CD4-positive, alpha-beta memory T cell (primary cell): Measurements from ENCODE around the gene ZNF385C. TPM values are rescaled to one million over a fixed set of nuclear protein-coding genes. Genes with fewer than 3 reads are reported as not detected.

ENCODE experiments used
- CTCF ChIA-PET: fragments of 350-600 bp; sonication (Branson Sonifier 250); formaldehyde crosslinking; loops from one replicate; lab custom pipeline; 2021; ENCODE audit warnings: inconsistent platforms; ENCODE audit not compliant: partially characterized antibody; lab: Charles Lee
- POLR2A ChIA-PET: fragments of 350-600 bp; sonication (Branson Sonifier 250); formaldehyde crosslinking; loops from one replicate; lab custom pipeline; 2021; ENCODE audit not compliant: partially characterized antibody; lab: Charles Lee
- DNase-seq, 5 donors: peaks; one replicate each; pipeline versions ENCODE4 v3.0.0 to v3.0.0-alpha.2; 2020 to 2022; ENCODE audit warnings: mixed read lengths in 1 of 5
- H3K27ac ChIP-seq: one replicate; pipeline ENCODE4 v1.7.0; 2013; ENCODE audit warnings: low read depth, low read length
- H3K27me3 ChIP-seq: 2 replicates; pipeline ENCODE4 v1.7.0; 2013; ENCODE audit warnings: mild to moderate bottlenecking, low read length, moderate library complexity; ENCODE audit not compliant: insufficient read depth
- H3K36me3 ChIP-seq: 2 replicates; pipeline ENCODE4 v1.7.0; 2013; ENCODE audit warnings: mild to moderate bottlenecking, low read length, moderate library complexity; ENCODE audit not compliant: insufficient read depth
- H3K4me1 ChIP-seq: 2 replicates; pipeline ENCODE4 v1.7.0; 2013; ENCODE audit warnings: mild to moderate bottlenecking, low read length, moderate library complexity; ENCODE audit not compliant: insufficient read depth
- H3K4me3 ChIP-seq, 2 donors: one replicate each; pipeline ENCODE4 v1.7.0; 2013; ENCODE audit warnings: low read length in 2 of 2, mild to moderate bottlenecking in 1 of 2
- H3K9me3 ChIP-seq, 2 donors: one replicate each; pipeline ENCODE4 v1.7.0; 2013; ENCODE audit warnings: low read length in 2 of 2, control low read depth in 1 of 2; ENCODE audit not compliant: control insufficient read depth in 1 of 2
- H3K27ac Mint-ChIP-seq, 7 donors: one replicate each; pipeline ENCODE4 v1.8.0; 2020 to 2021; ENCODE audit warnings: mixed read lengths in 7 of 7, mild to moderate bottlenecking in 6 of 7, inconsistent platforms in 3 of 7, moderate library complexity in 3 of 7
- H3K27me3 Mint-ChIP-seq, 2 donors: one replicate each; pipeline ENCODE4 v1.8.0; 2020 to 2021; ENCODE audit warnings: mixed read lengths in 2 of 2
- H3K36me3 Mint-ChIP-seq, 2 donors: one replicate each; pipeline ENCODE4 v1.8.0; 2020 to 2021; ENCODE audit warnings: mixed read lengths in 2 of 2, inconsistent platforms in 1 of 2, mild to moderate bottlenecking in 1 of 2
- H3K4me1 Mint-ChIP-seq, 4 donors: one replicate each; pipeline ENCODE4 v1.8.0; 2020 to 2021; ENCODE audit warnings: mixed read lengths in 4 of 4, mild to moderate bottlenecking in 1 of 4
- H3K4me3 Mint-ChIP-seq, 8 donors: one replicate each; pipeline ENCODE4 v1.8.0; 2020 to 2021; ENCODE audit warnings: mixed read lengths in 8 of 8, mild to moderate bottlenecking in 7 of 8, moderate library complexity in 6 of 8, inconsistent platforms in 3 of 8
- H3K9me3 Mint-ChIP-seq, 8 donors: one replicate each; pipeline ENCODE4 v1.8.0; 2020 to 2021; ENCODE audit warnings: mixed read lengths in 8 of 8, mild to moderate bottlenecking in 5 of 8, inconsistent platforms in 3 of 8, moderate library complexity in 1 of 8
- intact Hi-C: fragments of 100-400 bp; cut with micrococcal nuclease; formaldehyde crosslinking; loops from one replicate; pipeline ENCODE4 v1.15.1; 2023
- polyA plus RNA-seq, 2 donors: library from polyadenylated mRNA; unstranded; fragments of 300-500 nt; fragmentation: Illumina TruSeq; gene quantifications; one replicate each; pipeline ENCODE4 v1.2.3, GENCODE V29; 2021
- total RNA-seq, 2 experiments: library from RNA; stranded (reverse); gene quantifications; one replicate each; pipeline ENCODE4 v1.2.3, GENCODE V29; 2021

The ZNF385C gene
- total and polyA plus RNA-seq, 4 experiments from 2014 or later, result 0.36 TPM; not detected in 3

- ChIA-PET POLR2A (interaction anchor here (1.5 kb wide), 1 partner anchor 11 kb away, joined by 5 read pairs; the partner anchor contains the start of gene DNAJC7), CTCF (interaction anchor here (1.1 to 2.2 kb wide), 4 partner anchors 8 to 75 kb away, joined by 3 to 6 read pairs (median 4); partner anchors contain the start of genes DNAJC7 and NKIRAS2)
- Mint-ChIP-seq H3K27me3 (peaks cover 2 to 3% of the 10 kb centered on the region in 2 donors), H3K9me3 (no peaks in the 10 kb centered on the region), H3K4me1 (peaks cover 3 to 6% (median 5%) of the 10 kb centered on the region in 4 donors), H3K27ac (no peak overlapping the region), H3K36me3 (peaks cover 4 to 19% of the 10 kb centered on the region in 2 donors), H3K4me3 (no peak overlapping the region)
- no peaks in the 10 kb centered on the region for H3K27me3 ChIP-seq
- H3K4me1 ChIP-seq, result peaks cover 6% of the 10 kb centered on the region
- DNase-seq, result no peak
- H3K4me3 ChIP-seq, result no peak overlapping the region
- H3K27ac ChIP-seq, result no peak overlapping the region
- intact Hi-C loops, result loop anchor here (5.0 kb wide), 1 partner anchor 154 kb away; the partner anchor contains the start of gene KCNH4
- peaks cover 12% of the 10 kb centered on the region for H3K36me3 ChIP-seq
- no peaks in the 10 kb centered on the region for H3K9me3 ChIP-seq
These were observed 70.1 kb downstream of the ZNF385C start for GRCh38 chr17:42027961-42028790.

- H3K4me3 Mint-ChIP-seq, result no peak overlapping the region
- Histone ChIP-seq H3K9me3 (no peaks in the 10 kb centered on the region), H3K27ac (no peak overlapping the region), H3K36me3 (peaks cover 13% of the 10 kb centered on the region), H3K27me3 (no peaks in the 10 kb centered on the region), H3K4me1 (peaks cover 6% of the 10 kb centered on the region), H3K4me3 (no peak overlapping the region)
- no peak for DNase-seq
- ChIA-PET CTCF (interaction anchor here (1.3 to 5.4 kb wide), 3 partner anchors 10 to 89 kb away, joined by 5 to 43 read pairs (median 19); partner anchors contain the start of genes DHX58 and DNAJC7), POLR2A (interaction anchor here (0.6 to 1.5 kb wide), 2 partner anchors 10 to 172 kb away, joined by 4 to 5 read pairs; partner anchors contain the start of gene DNAJC7)
- H3K9me3 Mint-ChIP-seq, result no peaks in the 10 kb centered on the region
- no peak overlapping the region for H3K27ac Mint-ChIP-seq
- peaks cover 3 to 6% (median 5%) of the 10 kb centered on the region in 4 donors for H3K4me1 Mint-ChIP-seq
- H3K27me3 Mint-ChIP-seq, result peaks cover 2 to 3% of the 10 kb centered on the region in 2 donors
- H3K36me3 Mint-ChIP-seq, result peaks cover 4 to 22% of the 10 kb centered on the region in 2 donors
- intact Hi-C loops, result loop anchor here (5.0 kb wide), 1 partner anchor 155 kb away; the partner anchor contains the start of gene KCNH4
These were observed 70.7 kb downstream of the ZNF385C start for GRCh38 chr17:42027590-42027889.

GRCh38 chr17:42026857-42027589, 71.2 kb downstream of the ZNF385C start:
- peaks cover 2 to 3% of the 10 kb centered on the region in 2 donors for H3K27me3 Mint-ChIP-seq
- H3K36me3 ChIP-seq, result peaks cover 17% of the 10 kb centered on the region
- no peaks in the 10 kb centered on the region for H3K9me3 ChIP-seq
- no peak overlapping the region for H3K4me3 Mint-ChIP-seq
- H3K27me3 ChIP-seq, result no peaks in the 10 kb centered on the region
- H3K27ac ChIP-seq, result no peak overlapping the region
- H3K27ac Mint-ChIP-seq, result no peak overlapping the region
- peak in 1 of 5 donors; percentile 6 for DNase-seq
- peaks cover 4 to 26% of the 10 kb centered on the region in 2 donors for H3K36me3 Mint-ChIP-seq
- intact Hi-C loops, result loop anchor here (5.0 kb wide), 1 partner anchor 155 kb away; the partner anchor contains the start of gene KCNH4
- POLR2A ChIA-PET, result interaction anchor here (0.6 to 1.5 kb wide), 3 partner anchors 9 to 172 kb away, joined by 3 to 5 read pairs (median 4); partner anchors contain the start of gene DNAJC7
- CTCF ChIA-PET, result interaction anchor here (1.1 to 5.4 kb wide), 9 partner anchors 8 to 93 kb away, joined by 3 to 43 read pairs (median 8); partner anchors contain the start of genes CNP, DHX58 and DNAJC7
- peaks cover 6% of the 10 kb centered on the region for H3K4me1 ChIP-seq
- H3K9me3 Mint-ChIP-seq, result no peaks in the 10 kb centered on the region
- H3K4me3 ChIP-seq, result no peak overlapping the region
- H3K4me1 Mint-ChIP-seq, result peaks cover 5 to 9% (median 6%) of the 10 kb centered on the region in 4 donors

GRCh38 chr17:42025936-42026335, 72.3 kb downstream of the ZNF385C start:
- no peaks in the 10 kb centered on the region for H3K9me3 ChIP-seq
- intact Hi-C loops, result loop anchor here (1.0 to 5.0 kb wide), 3 partner anchors 37 to 156 kb away; partner anchors contain the start of gene KCNH4
- no peak for DNase-seq
- H3K4me3 ChIP-seq, result no peak overlapping the region
- Mint-ChIP-seq H3K36me3 (peaks cover 4 to 28% of the 10 kb centered on the region in 2 donors), H3K27me3 (peaks cover 2 to 3% of the 10 kb centered on the region in 2 donors), H3K4me3 (no peak overlapping the region), H3K9me3 (no peaks in the 10 kb centered on the region), H3K4me1 (peaks cover 10 to 18% (median 13%) of the 10 kb centered on the region in 4 donors), H3K27ac (peak overlapping the region in 1 of 7 donors; percentile 21)
- peaks cover 17% of the 10 kb centered on the region for H3K36me3 ChIP-seq
- peaks cover 14% of the 10 kb centered on the region for H3K4me1 ChIP-seq
- CTCF ChIA-PET, result interaction anchor here (0.6 to 5.4 kb wide), 25 partner anchors 9 to 168 kb away, joined by 3 to 43 read pairs (median 5); partner anchors contain the start of genes CNP, DHX58, DNAJC7 and GHDC
- H3K27ac ChIP-seq, result no peak overlapping the region
- no peaks in the 10 kb centered on the region for H3K27me3 ChIP-seq
- POLR2A ChIA-PET, result interaction anchor here (1.0 to 1.8 kb wide), 5 partner anchors 9 to 363 kb away, joined by 3 to 5 read pairs (median 4); partner anchors contain the start of genes DHX58 and DNAJC7

- POLR2A ChIA-PET, result interaction anchor here (0.8 to 1.8 kb wide), 7 partner anchors 8 to 364 kb away, joined by 3 to 5 read pairs (median 4); partner anchors contain the start of genes DHX58, DNAJC7 and ODAD4
- peak overlapping the region in 2 of 8 donors; percentile 29 to 71 for H3K4me3 Mint-ChIP-seq
These were observed 73.1 kb downstream of the ZNF385C start for GRCh38 chr17:42025191-42025579.

More at GRCh38 chr17:42025191-42025579, 73.1 kb downstream of the ZNF385C start:
- Mint-ChIP-seq H3K27ac (peak overlapping the region in 3 of 7 donors; percentile 30 to 80 (median 47)), H3K4me1 (peaks cover 14 to 25% (median 19%) of the 10 kb centered on the region in 4 donors), H3K9me3 (no peaks in the 10 kb centered on the region), H3K27me3 (peaks cover 2 to 3% of the 10 kb centered on the region in 2 donors), H3K36me3 (peaks cover 4 to 32% of the 10 kb centered on the region in 2 donors)
- Histone ChIP-seq H3K9me3 (no peaks in the 10 kb centered on the region), H3K27me3 (no peaks in the 10 kb centered on the region), H3K4me1 (peaks cover 21% of the 10 kb centered on the region), H3K36me3 (peaks cover 17% of the 10 kb centered on the region), H3K27ac (no peak overlapping the region), H3K4me3 (no peak overlapping the region)
- intact Hi-C loops, result loop anchor here (1.0 to 5.0 kb wide), 3 partner anchors 38 to 157 kb away; partner anchors contain the start of gene KCNH4
- CTCF ChIA-PET, result interaction anchor here (0.7 to 5.4 kb wide), 30 partner anchors 8 to 169 kb away, joined by 3 to 43 read pairs (median 5); partner anchors contain the start of genes CNP, DHX58, DNAJC7 and GHDC
- DNase-seq, result no peak
